Prostate gland (tissue), 2 donors: Measurements from ENCODE around the gene CTBP2. TPM values are rescaled to one million over a fixed set of nuclear protein-coding genes. Genes with fewer than 3 reads are reported as not detected.

ENCODE experiments used
- DNase-seq: peaks from one replicate; pipeline ENCODE4 v3.0.0-alpha.2; 2019; ENCODE audit warnings: low spot score
- H3K27ac ChIP-seq, 2 donors: fragments of 200-600 bp; sonication (generic); 2 replicates each; pipeline ENCODE4 v1.5.1; 2017 to 2019
- H3K27me3 ChIP-seq: fragments of 200-600 bp; sonication (generic); replicated peaks from 2 replicates; pipeline ENCODE4 v1.5.1; 2019; ENCODE audit not compliant: insufficient read depth
- H3K36me3 ChIP-seq, 2 donors: fragments of 200-600 bp; sonication (generic); 1 replicate in 1 of 2; 2 replicates in 1 of 2; pipeline versions ENCODE4 v1.5.1 to v1.8.1; 2017 to 2019
- H3K4me1 ChIP-seq: fragments of 200-600 bp; sonication (generic); replicated peaks from 2 replicates; pipeline ENCODE4 v1.5.1; 2019
- H3K4me3 ChIP-seq, 2 donors: fragments of 200-600 bp; sonication (generic); 2 replicates each; pipeline ENCODE4 v1.5.1; 2017 to 2019
- H3K9me3 ChIP-seq: fragments of 200-600 bp; sonication (generic); 2 replicates; pipeline ENCODE4 v1.5.1; 2017
- POLR2A ChIP-seq: fragments of 450-650 bp; IDR thresholded peaks from one replicate; pipeline ENCODE4 v1.6.1; 2016; ENCODE audit warnings: antibody characterized with exemption, mild to moderate bottlenecking
- POLR2AphosphoS5 ChIP-seq: sonication (generic); formaldehyde crosslinking; IDR thresholded peaks from one replicate; pipeline ENCODE4 v1.6.1; 2017; ENCODE audit warnings: antibody characterized with exemption
- WGBS: methylation state at CpG from one replicate; pipeline ENCODE4 v1.1.5; 2018; 5-methylcytosine and 5-hydroxymethylcytosine counted together
- intact Hi-C: fragments of 100-400 bp; cut with DNase I; formaldehyde crosslinking; loops from one replicate; pipeline ENCODE4 v1.14.2; 2022
- microRNA-seq: library from miRNA; unstranded; fragments of <30 nt; microRNA quantifications from one replicate; pipeline ENCODE4, GENCODE V29; 2016
- small RNA-seq, 2 donors: library from RNA; depleted of rRNA; stranded (forward); fragments of <200 nt; gene quantifications; one replicate each; pipeline ENCODE3, GENCODE V24; 2016
- total RNA-seq, 2 donors: library from RNA; depleted of rRNA; stranded (reverse); fragments of >200 nt; gene quantifications; one replicate each; pipeline ENCODE4 v1.1.0, GENCODE V29; 2016
- TF ChIP-seq, protein P1 (sequence below), 4 experiments: fragments of 200-600 bp in 2 of 4; fragments of 450-650 bp in 2 of 4; sonication (generic) in 2 of 4; IDR thresholded peaks; 1 replicate in 3 of 4; 2 replicates in 1 of 4; pipeline ENCODE4 v1.5.1; 2016 to 2019; ENCODE audit warnings: antibody characterized with exemption in 4 of 4, mild to moderate bottlenecking in 2 of 4, moderate library complexity in 2 of 4

The CTBP2 gene
- total RNA-seq, 2 donors from 2014 or later = 70.2 to 89.7 TPM

DNA sequence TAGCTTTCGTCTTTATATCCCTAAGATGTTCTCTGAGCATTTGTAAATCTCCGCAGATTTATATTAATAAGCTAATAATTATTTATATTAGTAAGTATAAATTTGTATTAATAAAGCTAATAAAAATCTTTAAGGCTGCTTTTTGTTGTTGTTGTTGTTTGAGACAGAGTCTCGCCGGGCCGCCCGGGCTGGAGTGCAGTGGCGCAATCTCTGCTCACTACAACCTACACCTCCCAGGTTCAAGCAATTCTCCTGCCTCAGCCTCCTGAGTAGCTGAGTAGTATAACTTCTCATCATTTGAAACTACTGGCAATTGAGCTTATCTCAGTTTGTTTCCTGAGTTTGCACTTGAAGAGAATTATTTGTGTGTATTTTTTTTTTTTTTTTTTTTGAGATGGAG is 223.6 kb downstream of the CTBP2 start:
- Histone ChIP-seq H3K27ac (no peak overlapping the region), H3K27me3 (no peaks in the 10 kb centered on the region), H3K36me3 (no peaks in the 10 kb centered on the region), H3K9me3 (no peaks in the 10 kb centered on the region), H3K4me1 (no peaks in the 10 kb centered on the region), H3K4me3 (no peak overlapping the region)
- intact Hi-C loops = no loop called here
- TF ChIP-seq POLR2A (no peak), POLR2AphosphoS5 (no peak)
- TF ChIP-seq, protein P1, sequence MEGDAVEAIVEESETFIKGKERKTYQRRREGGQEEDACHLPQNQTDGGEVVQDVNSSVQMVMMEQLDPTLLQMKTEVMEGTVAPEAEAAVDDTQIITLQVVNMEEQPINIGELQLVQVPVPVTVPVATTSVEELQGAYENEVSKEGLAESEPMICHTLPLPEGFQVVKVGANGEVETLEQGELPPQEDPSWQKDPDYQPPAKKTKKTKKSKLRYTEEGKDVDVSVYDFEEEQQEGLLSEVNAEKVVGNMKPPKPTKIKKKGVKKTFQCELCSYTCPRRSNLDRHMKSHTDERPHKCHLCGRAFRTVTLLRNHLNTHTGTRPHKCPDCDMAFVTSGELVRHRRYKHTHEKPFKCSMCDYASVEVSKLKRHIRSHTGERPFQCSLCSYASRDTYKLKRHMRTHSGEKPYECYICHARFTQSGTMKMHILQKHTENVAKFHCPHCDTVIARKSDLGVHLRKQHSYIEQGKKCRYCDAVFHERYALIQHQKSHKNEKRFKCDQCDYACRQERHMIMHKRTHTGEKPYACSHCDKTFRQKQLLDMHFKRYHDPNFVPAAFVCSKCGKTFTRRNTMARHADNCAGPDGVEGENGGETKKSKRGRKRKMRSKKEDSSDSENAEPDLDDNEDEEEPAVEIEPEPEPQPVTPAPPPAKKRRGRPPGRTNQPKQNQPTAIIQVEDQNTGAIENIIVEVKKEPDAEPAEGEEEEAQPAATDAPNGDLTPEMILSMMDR (IDR thresholded peaks at IDR 0.05) = no peak
- 92% methylated on average over 7 of the region's 7 CpGs for WGBS
- no peak for DNase-seq

DNA sequence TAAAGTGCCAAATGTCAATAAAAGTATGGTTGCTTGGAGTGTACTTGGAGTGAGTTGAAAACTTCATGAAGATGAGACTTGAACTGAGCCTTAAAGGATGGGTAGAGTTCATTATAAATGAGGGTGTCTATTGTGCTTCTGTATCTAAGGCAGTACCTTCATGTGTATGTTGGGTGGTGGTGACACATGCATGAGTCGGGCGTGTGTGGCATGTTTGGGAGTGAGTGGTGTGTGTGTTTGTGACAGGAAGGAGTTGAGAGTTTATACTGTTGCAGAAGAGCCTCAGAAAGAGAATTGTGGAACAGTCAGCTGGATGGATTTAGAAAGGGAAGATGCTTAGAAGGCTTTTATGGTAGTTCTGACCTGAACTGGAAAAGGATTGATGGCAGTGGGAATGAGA is 224.4 kb downstream of the CTBP2 start:
- no peak overlapping the region for H3K27ac ChIP-seq
- WGBS = 91% methylated on average over 2 of the region's 2 CpGs
- no peak overlapping the region for H3K4me3 ChIP-seq
- H3K4me1 ChIP-seq = no peaks in the 10 kb centered on the region
- H3K9me3 ChIP-seq = no peaks in the 10 kb centered on the region
- no peak for TF ChIP-seq POLR2A
- TF ChIP-seq, protein P1 (IDR thresholded peaks at IDR 0.05) = no peak
- TF ChIP-seq POLR2AphosphoS5 = no peak
- DNase-seq = no peak
- intact Hi-C loops = no loop called here
- H3K27me3 ChIP-seq = no peaks in the 10 kb centered on the region
- no peaks in the 10 kb centered on the region for H3K36me3 ChIP-seq

Small RNA genes within 50 kb of the gene (microRNA-seq; reads per million reads assigned to microRNA genes)
- not detected for gene MIR4296

Small RNA genes within 50 kb of the gene (small RNA-seq; reads per million reads assigned to genes)
- gene MIR4296 (0 reads per million in 2 donors), gene MRPS21P6 (0 to 0.28 reads per million in 2 donors)

Other genes with a start within 250 kb of the CTBP2 start
- gene ZRANB1, start 218.4 kb downstream of the CTBP2 start, total RNA-seq = 10 to 100 TPM; 17.9 to 28.7 TPM